HEK293T (cell line): Measurements from ENCODE around the gene XPNPEP3.

Experiments
- ARNT ChIP-seq: fragments of 450-650 bp; IDR thresholded peaks from 2 replicates; pipeline ENCODE4 v1.6.1; 2017; ENCODE audit warnings: mild to moderate bottlenecking
- BHLHE40 ChIP-seq: fragments of 450-650 bp; IDR thresholded peaks from 2 replicates; pipeline ENCODE4 v1.6.1; 2016; ENCODE audit warnings: mild to moderate bottlenecking, moderate library complexity, borderline replicate concordance
- CTBP1 ChIP-seq: fragments of 450-650 bp; IDR thresholded peaks from 2 replicates; pipeline ENCODE4 v1.6.1; 2016; ENCODE audit warnings: borderline replicate concordance
- ELF4 ChIP-seq: fragments of 450-650 bp; IDR thresholded peaks from 2 replicates; pipeline ENCODE4 v1.6.1; 2017; ENCODE audit warnings: antibody characterized with exemption
- FOXA1 ChIP-seq: fragments of 450-650 bp; IDR thresholded peaks from 2 replicates; pipeline ENCODE4 v1.6.1; 2016; ENCODE audit warnings: mild to moderate bottlenecking
- FOXM1 ChIP-seq: fragments of 450-650 bp; IDR thresholded peaks from 2 replicates; pipeline ENCODE4 v1.6.1; 2017; ENCODE audit warnings: mild to moderate bottlenecking, borderline replicate concordance
- HDGF ChIP-seq: fragments of 450-650 bp; IDR thresholded peaks from 2 replicates; pipeline ENCODE4 v1.6.1; 2017; ENCODE audit warnings: antibody characterized with exemption, borderline replicate concordance
- L3MBTL2 ChIP-seq: fragments of 450-650 bp; conservative IDR thresholded peaks from 2 replicates; pipeline ENCODE4 v1.6.1; 2016; ENCODE audit warnings: mild to moderate bottlenecking
- LEF1 ChIP-seq: fragments of 450-650 bp; IDR thresholded peaks from 2 replicates; pipeline ENCODE4 v1.6.1; 2017; ENCODE audit warnings: mild to moderate bottlenecking, borderline replicate concordance
- NFRKB ChIP-seq: fragments of 450-650 bp; IDR thresholded peaks from 2 replicates; pipeline ENCODE4 v1.6.1; 2016; ENCODE audit warnings: mild to moderate bottlenecking, moderate library complexity
- PKNOX1 ChIP-seq: fragments of 450-650 bp; IDR thresholded peaks from 2 replicates; pipeline ENCODE4 v1.6.1; 2016
- SP1 ChIP-seq: fragments of 450-650 bp; IDR thresholded peaks from 2 replicates; pipeline ENCODE4 v1.6.1; 2017
- SUZ12 ChIP-seq: fragments of 450-650 bp; IDR thresholded peaks from 2 replicates; pipeline ENCODE4 v1.6.1; 2016; ENCODE audit warnings: mild to moderate bottlenecking

GRCh38 chr22:40932396-40932795 is 75.4 kb downstream of the XPNPEP3 start:
- TF ChIP-seq ARNT (no peak), PKNOX1 (no peak), CTBP1 (no peak), BHLHE40 (no peak), FOXA1 (no peak), ELF4 (no peak), SUZ12 (no peak), SP1 (no peak), L3MBTL2 (no peak), FOXM1 (no peak), LEF1 (no peak), NFRKB (no peak), HDGF (no peak)
